HG03558 (cell line): ENCODE measurements around the gene FKBP1A.

Experiments
- ATAC-seq: cut with Tn5 transposase; IDR thresholded peaks from one replicate; pipeline ENCODE4 v1.9.1; 2021; ENCODE audit warnings: moderate number of reproducible peaks; ENCODE audit not compliant: unreplicated experiment; ENCODE audit errors: extremely low read depth

FKBP1A gene

DNA sequence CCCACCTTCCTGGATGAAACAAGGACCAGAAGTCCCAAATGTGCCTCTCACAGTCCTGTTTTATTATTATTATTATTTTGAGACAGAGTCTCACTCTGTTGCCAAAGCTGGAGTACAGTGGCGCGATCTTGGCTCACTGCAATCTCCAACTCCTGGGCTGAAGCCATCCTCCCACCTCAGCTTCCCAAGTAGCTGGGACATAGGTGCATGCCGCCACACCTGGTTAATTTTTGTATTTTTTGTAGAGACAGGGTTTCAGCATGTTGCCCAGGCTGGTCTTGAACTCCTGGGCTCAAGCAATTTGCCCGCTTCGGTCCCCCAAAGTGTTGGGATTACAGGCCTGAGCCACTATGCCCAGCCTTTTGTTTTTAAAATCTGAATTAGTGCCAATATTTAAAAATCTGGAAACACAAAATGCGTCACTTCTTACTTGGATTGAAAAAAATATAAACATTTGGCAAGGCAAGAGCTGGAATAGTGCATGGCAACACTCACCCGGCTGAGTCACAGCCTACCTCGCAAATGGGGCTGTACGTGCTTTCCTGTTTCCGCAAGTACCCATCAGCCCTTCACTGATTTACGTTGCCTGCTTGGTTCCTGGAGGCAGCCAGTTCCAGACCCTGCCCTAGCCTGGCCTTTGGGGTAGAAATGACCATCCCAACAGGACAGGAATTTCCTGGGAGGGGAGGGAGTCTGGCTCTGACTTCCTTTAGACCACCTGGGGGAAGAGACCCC, 70.2 kb downstream of the FKBP1A start:
- no peak for ATAC-seq

DNA sequence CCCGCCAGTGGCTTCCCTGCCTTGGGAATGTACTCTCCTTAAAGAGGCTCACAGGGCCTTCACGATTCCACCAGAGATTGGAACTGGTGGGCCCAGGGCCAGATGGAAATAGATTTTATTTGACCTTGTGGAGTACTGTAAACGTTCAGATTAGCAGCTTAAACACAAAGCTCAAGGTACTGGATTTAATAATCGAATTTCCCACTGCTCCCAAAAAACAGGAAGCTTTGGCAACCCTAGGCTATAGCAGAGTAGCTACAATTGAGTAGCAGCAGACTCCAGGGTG, 71.3 kb downstream of the FKBP1A start:
- ATAC-seq = no peak

DNA sequence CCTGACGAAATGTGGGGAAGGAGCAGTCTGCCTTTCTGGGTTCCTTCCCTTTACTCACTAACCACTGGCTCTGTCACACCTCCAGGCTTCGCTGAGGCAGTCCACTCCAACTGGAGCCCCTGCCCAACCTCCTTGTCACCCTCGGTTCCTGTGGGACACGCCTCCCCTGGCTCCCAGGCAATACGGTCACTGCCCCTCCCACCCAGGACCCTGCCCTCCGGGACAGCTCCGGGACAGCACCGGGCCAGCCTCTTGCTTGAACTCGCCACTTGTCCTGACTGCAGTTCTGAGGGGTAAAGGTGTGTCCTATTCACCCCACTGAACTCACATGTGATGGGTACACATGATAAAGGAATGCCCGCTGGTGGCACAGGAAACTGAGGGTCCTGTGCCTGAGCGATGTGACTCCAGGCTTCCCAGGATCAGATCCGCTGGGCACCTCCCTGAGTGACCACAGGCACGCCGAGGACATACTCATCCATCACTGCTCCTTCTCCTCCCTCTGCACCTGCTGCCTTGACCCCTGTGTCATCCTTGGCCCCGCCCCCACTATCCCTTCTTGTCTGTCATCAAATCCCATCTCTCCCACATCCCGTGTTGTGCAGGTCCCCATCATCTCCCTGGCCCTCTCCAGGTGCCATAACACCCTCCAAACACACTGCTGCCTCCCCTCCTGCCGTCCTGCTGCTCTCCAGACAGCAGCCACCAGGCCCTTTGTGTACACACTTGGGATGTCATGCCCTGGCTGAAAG, 71.8 kb downstream of the FKBP1A start:
- no peak for ATAC-seq

DNA sequence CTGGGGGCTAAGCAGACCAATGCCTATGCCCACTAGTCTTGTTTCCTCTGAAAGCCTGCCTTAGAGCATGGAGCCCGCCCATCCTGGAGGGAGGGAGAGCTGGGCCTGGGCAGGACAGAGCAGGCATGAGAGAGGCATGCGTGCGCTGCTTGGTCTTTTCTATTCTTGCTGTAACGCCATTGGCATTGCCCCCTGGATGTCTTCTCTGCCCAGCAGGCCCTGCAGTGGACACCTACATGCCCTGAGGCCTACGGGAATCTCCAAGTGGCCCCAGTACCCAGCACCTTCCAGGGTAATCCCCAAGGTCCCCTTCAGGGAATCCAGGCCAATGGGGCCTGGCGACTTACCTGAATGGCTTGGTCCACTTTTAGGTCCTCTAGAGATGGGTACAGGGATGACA, 72.8 kb downstream of the FKBP1A start:
- no peak for ATAC-seq

DNA sequence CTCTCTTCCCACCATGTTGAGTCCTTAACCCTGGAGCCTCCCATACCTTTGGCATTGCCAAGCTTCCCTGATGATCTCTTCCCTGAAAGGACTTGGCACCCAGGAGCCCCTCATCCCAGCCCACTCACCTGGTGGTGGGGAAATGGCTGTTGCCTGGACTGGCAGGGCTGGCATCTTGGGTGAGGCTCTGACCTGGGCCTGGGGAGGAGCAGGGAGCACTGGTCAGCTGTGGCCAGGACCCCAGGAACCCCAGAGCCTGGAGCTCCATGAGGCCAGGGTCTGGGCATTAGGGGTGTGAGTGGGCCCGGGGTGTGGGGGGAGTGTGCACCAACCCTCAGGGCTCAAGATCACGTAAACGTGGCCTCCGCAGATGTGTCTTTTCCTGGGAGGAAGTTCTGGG, 73.4 kb downstream of the FKBP1A start:
- ATAC-seq = no peak

DNA sequence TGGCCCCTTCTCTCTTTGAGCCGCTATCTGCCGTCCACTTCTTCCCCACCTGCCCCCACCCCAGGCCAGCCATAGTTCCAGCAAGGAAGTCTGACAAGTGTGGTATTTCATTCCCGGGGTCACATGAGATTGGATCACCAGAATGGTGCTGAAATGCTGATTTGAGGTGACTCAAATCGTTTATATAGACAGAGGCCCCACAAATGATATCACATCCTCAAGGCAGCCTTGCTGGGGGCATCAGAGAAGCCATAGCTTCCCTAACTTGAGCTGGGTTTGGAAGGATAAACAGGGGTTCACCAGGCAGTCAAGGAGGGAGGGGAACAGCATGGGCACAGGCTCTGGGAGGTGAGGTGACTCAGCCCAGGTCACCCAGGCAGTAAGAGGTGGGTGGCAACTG, 73.8 kb downstream of the FKBP1A start:
- no peak for ATAC-seq
